Adrenal gland (tissue), 12 donors: ENCODE measurements around the gene RDH12. TPM values are rescaled to one million over a fixed set of nuclear protein-coding genes. Genes with fewer than 3 reads are reported as not detected.
A peak's percentile ranks its signal among the peaks of the same experiment; 100 is the strongest.

Experiments used
- DNase-seq, 7 donors: peaks; one replicate each; pipeline ENCODE4 v3.0.0-alpha.2; 2019 to 2020
- H3K27ac ChIP-seq, 5 donors: fragments of 200-600 bp; sonication (generic) in 4 of 5; 1 replicate in 3 of 5; 2 replicates in 2 of 5; pipeline versions ENCODE4 v1.5.1 to v1.8.0; 2016 to 2020; ENCODE audit warnings: mild to moderate bottlenecking in 1 of 5
- H3K27me3 ChIP-seq: fragments of 200-600 bp; 2 replicates; pipeline ENCODE4 v1.8.0; 2021
- H3K36me3 ChIP-seq, 2 donors: fragments of 200-600 bp; replicated peaks in 1 of 2; 1 replicate in 1 of 2; 2 replicates in 1 of 2; pipeline versions ENCODE4 v1.5.1 to v1.8.0; 2018 to 2022
- H3K4me1 ChIP-seq, 2 donors: fragments of 200-600 bp; replicated peaks in 1 of 2; 1 replicate in 1 of 2; 2 replicates in 1 of 2; pipeline versions ENCODE4 v1.5.1 to v1.8.0; 2018 to 2021
- H3K4me3 ChIP-seq, 4 donors: fragments of 200-600 bp; sonication (generic) in 3 of 4; one replicate each; pipeline ENCODE4 v1.5.1; 2016 to 2018
- H3K9me3 ChIP-seq, 3 donors: fragments of 200-600 bp; sonication (generic) in 1 of 3; replicated peaks in 1 of 3; 1 replicate in 2 of 3; 2 replicates in 1 of 3; pipeline versions ENCODE4 v1.5.1 to v1.8.0; 2016 to 2021
- CTCF ChIP-seq, 6 experiments: fragments of 450-650 bp in 4 of 6; fragments of 200-600 bp in 2 of 6; sonication (generic) in 1 of 6; IDR thresholded peaks; 1 replicate in 5 of 6; 2 replicates in 1 of 6; pipeline versions ENCODE4 v1.5.1 to v1.8.0; 2016 to 2021; ENCODE audit warnings: antibody characterized with exemption in 6 of 6, mild to moderate bottlenecking in 2 of 6, moderate library complexity in 1 of 6
- POLR2A ChIP-seq, 2 donors: fragments of 450-650 bp; IDR thresholded peaks; one replicate each; pipeline ENCODE4 v1.6.1; 2017; ENCODE audit warnings: antibody characterized with exemption in 2 of 2, mild to moderate bottlenecking in 2 of 2, moderate library complexity in 1 of 2
- WGBS, 4 donors: extraction: QIAGEN DNeasy Blood & Tissue Kit in 2 of 4; methylation state at CpG; one replicate each; pipeline versions ENCODE4 v1.1.5 to v1.1.7; 2013 to 2017; 5-methylcytosine and 5-hydroxymethylcytosine counted together
- intact Hi-C, 2 donors: fragments of 100-400 bp; cut with DNase I; formaldehyde crosslinking; loops; one replicate each; pipeline versions ENCODE4 v1.14.1 to v1.15.0; 2022 to 2023
- polyA plus RNA-seq, 3 donors: library from polyadenylated mRNA; stranded (reverse); fragments of 200-250 nt in 2 of 3; fragments of 350-450 nt in 1 of 3; fragmentation: Illumina TruSeq in 1 of 3; extraction: RNeasy Lipid Tissue Mini Kit (QIAGEN cat#74804) in 1 of 3; gene quantifications; one replicate each; pipeline ENCODE4 v1.2.3, GENCODE V29; 2013 to 2014
- total RNA-seq, 9 donors: library from RNA; depleted of rRNA in 4 of 9; stranded (reverse); fragments of >200 nt in 4 of 9; fragments of 120-200 nt in 1 of 9; fragmentation: NEBNext Ultra II Directional in 1 of 9; extraction: Animal tissue kit (Norgen Biotek cat#: 25700) in 1 of 9; gene quantifications; one replicate each; pipeline versions ENCODE4 v1.1.0 to v1.2.4, GENCODE V29; 2013 to 2023
- donor health status: healthy with polysubstance abuse.
- donor health status: Bipolar disorder and iron deficiency.
- donor health status: DM: yes; HTN: yes; CAD: no.
- donor health status: DM: no; HTN: no; CAD: no.
- donor health status: DM: no; HTN: no; CAD: no.
- donor health status: DM: yes; HTN: yes; CAD: no.

Gene RDH12
- total and polyA plus RNA-seq, 12 donors = 1.0 to 192 (median 2.5) TPM

GRCh38 chr14:67765192-67765834 is 63.6 kb downstream of the RDH12 start:
- peaks cover 0 to 86% of the 10 kb centered on the region in 2 donors for H3K36me3 ChIP-seq
- 86 to 91% (median 88%) methylated on average over 5 of the region's 5 CpGs for WGBS, 4 donors
- no peak overlapping the region for H3K4me3 ChIP-seq

GRCh38 chr14:67766035-67766680 is 64.5 kb downstream of the RDH12 start:
- intact Hi-C loops = no loop called here
- TF ChIP-seq POLR2A (IDR thresholded peaks at IDR 0.05) = no peak
- no peak for TF ChIP-seq CTCF (IDR thresholded peaks at IDR 0.05)
- H3K4me3 ChIP-seq = no peak overlapping the region
- H3K27ac ChIP-seq = no peak overlapping the region
- H3K4me1 ChIP-seq = no peaks in the 10 kb centered on the region
- peak in 4 of 7 donors; percentile 4 to 19 (median 16) for DNase-seq
- H3K27me3 ChIP-seq = no peaks in the 10 kb centered on the region
- 70 to 79% (median 71%) methylated on average over 5 to 10 of the region's 10 CpGs for WGBS, 4 donors
- H3K9me3 ChIP-seq = no peaks in the 10 kb centered on the region
- peaks cover 0 to 79% of the 10 kb centered on the region in 2 donors for H3K36me3 ChIP-seq

More at GRCh38 chr14:67765192-67765834, 63.6 kb downstream of the RDH12 start:
- Histone ChIP-seq H3K27ac (no peak overlapping the region), H3K4me1 (no peaks in the 10 kb centered on the region), H3K27me3 (no peaks in the 10 kb centered on the region), H3K9me3 (no peaks in the 10 kb centered on the region)
- TF ChIP-seq CTCF (IDR thresholded peaks at IDR 0.05) (no peak), POLR2A (IDR thresholded peaks at IDR 0.05) (no peak)
- DNase-seq = no peak
- intact Hi-C loops = no loop called here

GRCh38 chr14:67768219-67768618 is 66.5 kb downstream of the RDH12 start:
- DNase-seq = no peak
- Histone ChIP-seq H3K27ac (no peak overlapping the region), H3K27me3 (no peaks in the 10 kb centered on the region), H3K4me1 (no peaks in the 10 kb centered on the region), H3K36me3 (peaks cover 0 to 83% of the 10 kb centered on the region in 2 donors), H3K9me3 (no peaks in the 10 kb centered on the region), H3K4me3 (no peak overlapping the region)
- TF ChIP-seq POLR2A (IDR thresholded peaks at IDR 0.05) = no peak
- no peak for TF ChIP-seq CTCF (IDR thresholded peaks at IDR 0.05)
- 80 to 85% (median 81%) methylated on average over 2 of the region's 2 CpGs for WGBS, 4 donors
- intact Hi-C loops = no loop called here

- TF ChIP-seq POLR2A (IDR thresholded peaks at IDR 0.05) (no peak), CTCF (IDR thresholded peaks at IDR 0.05) (no peak)
- no peak overlapping the region for H3K27ac ChIP-seq
- no peak for DNase-seq
- no peaks in the 10 kb centered on the region for H3K9me3 ChIP-seq
- intact Hi-C loops = no loop called here
- WGBS, 4 donors = 91 to 94% (median 93%) methylated on average over 5 of the region's 5 CpGs
- no peaks in the 10 kb centered on the region for H3K27me3 ChIP-seq
- no peak overlapping the region for H3K4me3 ChIP-seq
- H3K36me3 ChIP-seq = peaks cover 0 to 89% of the 10 kb centered on the region in 2 donors
- H3K4me1 ChIP-seq = no peaks in the 10 kb centered on the region
Observed at GRCh38 chr14:67773844-67774377, 72.2 kb downstream of the RDH12 start.
